G401.6 (cell line): Measurements from ENCODE around the gene ARL14EP.

Experiments
- FAIRE-seq: peaks from 2 replicates; lab custom pipeline; 2012; peaks lifted over from hg19 to GRCh38; lab: Jason Lieb, UNC

The ARL14EP gene

GRCh38 chr11:30322826-30323710 lies at the start of gene ARL14EP:
Gene ARL14EP (plus strand): TSS chr11:30323104. CDS start chr11:30330949, 7,845 bp downstream.
- peak; percentile 95 for FAIRE-seq

GRCh38 chr11:30277176-30277575 lies 45.7 kb upstream of the ARL14EP start:
- FAIRE-seq: no peak

- FAIRE-seq: no peak
Measured at GRCh38 chr11:30279796-30280195, 43.1 kb upstream of the ARL14EP start.

GRCh38 chr11:30281476-30282288 lies 41.2 kb upstream of the ARL14EP start:
- no peak for FAIRE-seq

- FAIRE-seq: no peak
Measured at GRCh38 chr11:30282289-30282631, 40.6 kb upstream of the ARL14EP start.

GRCh38 chr11:30284836-30285235 lies 38.1 kb upstream of the ARL14EP start:
- no peak for FAIRE-seq

GRCh38 chr11:30285416-30286121 lies 37.3 kb upstream of the ARL14EP start:
- FAIRE-seq: no peak

- no peak for FAIRE-seq
Measured at GRCh38 chr11:30291331-30291730, 31.6 kb upstream of the ARL14EP start.

- FAIRE-seq: no peak
Measured at GRCh38 chr11:30292545-30292944, 30.4 kb upstream of the ARL14EP start.

- FAIRE-seq: no peak
Measured at GRCh38 chr11:30295178-30295885, 27.6 kb upstream of the ARL14EP start.

GRCh38 chr11:30304620-30305019 lies 18.3 kb upstream of the ARL14EP start:
- no peak for FAIRE-seq

- FAIRE-seq: no peak
Measured at GRCh38 chr11:30310623-30311022, 12.3 kb upstream of the ARL14EP start.

GRCh38 chr11:30311189-30311588 lies 11.7 kb upstream of the ARL14EP start:
- FAIRE-seq: no peak

- FAIRE-seq: no peak
Measured at GRCh38 chr11:30312243-30312642, 10.7 kb upstream of the ARL14EP start.

GRCh38 chr11:30313580-30313979 lies 9.3 kb upstream of the ARL14EP start:
- no peak for FAIRE-seq

GRCh38 chr11:30314625-30315024 lies 8.3 kb upstream of the ARL14EP start:
- peak; percentile 21 for FAIRE-seq

GRCh38 chr11:30316237-30316636 lies 6.7 kb upstream of the ARL14EP start:
- FAIRE-seq: no peak

GRCh38 chr11:30317030-30317429 lies 5.9 kb upstream of the ARL14EP start:
- FAIRE-seq: no peak

GRCh38 chr11:30321321-30321720 lies 1.6 kb upstream of the ARL14EP start:
- no peak for FAIRE-seq

GRCh38 chr11:30322191-30322590 lies 713 bp upstream of the ARL14EP start:
- no peak for FAIRE-seq

- FAIRE-seq: no peak
Measured at GRCh38 chr11:30326114-30326778, 3.3 kb downstream of the ARL14EP start.

- FAIRE-seq: no peak
Measured at GRCh38 chr11:30326906-30327305, 4.0 kb downstream of the ARL14EP start.
